GM18870 (cell line): ENCODE measurements around the gene DAZAP1.
"Not testable (repeated sequence)": the region's sequence is repeated elsewhere in the genome, so short reads cannot be mapped to it uniquely, and the experiment has no call there.

Source experiments
- ATAC-seq: cut with Tn5 transposase; IDR thresholded peaks from one replicate; pipeline ENCODE4 v1.9.1; 2021; ENCODE audit warnings: moderate library complexity; ENCODE audit not compliant: unreplicated experiment

The DAZAP1 gene

GRCh38 chr19:1471010-1471514, 63.7 kb downstream of the DAZAP1 start:
- no peak for ATAC-seq

GRCh38 chr19:1471515-1472160, 64.3 kb downstream of the DAZAP1 start:
- ATAC-seq = no peak

GRCh38 chr19:1472231-1473084, 65.1 kb downstream of the DAZAP1 start:
- ATAC-seq = no peak

GRCh38 chr19:1473085-1473851, 65.9 kb downstream of the DAZAP1 start:
- no peak for ATAC-seq

GRCh38 chr19:1474011-1474764, 66.8 kb downstream of the DAZAP1 start:
- ATAC-seq = no peak

GRCh38 chr19:1474765-1475351, 67.5 kb downstream of the DAZAP1 start:
- ATAC-seq = no peak

- no peak for ATAC-seq
Measured at GRCh38 chr19:1475751-1476437, 68.5 kb downstream of the DAZAP1 start.

GRCh38 chr19:1477056-1477455, 69.7 kb downstream of the DAZAP1 start:
- ATAC-seq = not testable (repeated sequence)

GRCh38 chr19:1478934-1479707, 71.7 kb downstream of the DAZAP1 start, which contains the start of gene C19orf25:
Gene C19orf25 (minus strand): TSS chr19:1479215. CDS start chr19:1478903, 312 bp downstream.
- peak; percentile 66 for ATAC-seq

GRCh38 chr19:1481224-1481892, 74.0 kb downstream of the DAZAP1 start:
- no peak for ATAC-seq

- ATAC-seq = no peak
Measured at GRCh38 chr19:1481893-1482360, 74.5 kb downstream of the DAZAP1 start.

- ATAC-seq = no peak
Measured at GRCh38 chr19:1482361-1483130, 75.2 kb downstream of the DAZAP1 start.

GRCh38 chr19:1483131-1483978, 76.0 kb downstream of the DAZAP1 start:
- no peak for ATAC-seq

- ATAC-seq = no peak
Measured at GRCh38 chr19:1483979-1484428, 76.6 kb downstream of the DAZAP1 start.
